ENCODE measurements around the gene OIP5. TPM values are rescaled to one million over a fixed set of nuclear protein-coding genes. Genes with fewer than 3 reads are reported as not detected.

Gene OIP5
- total RNA-seq (1 to 10 TPM; 5.3 to 7.0 TPM), polyA plus RNA-seq (under 1 TPM in 2 of 3 donors, not detected in 1; 0.18 to 0.24 TPM), total RNA-seq (0 to 3.7 (median 0.59) reads per million in 6 experiments)

GRCh38 chr15:41332194-41333025, at the start of gene OIP5, which contains the start of gene NUSAP1:
TSS of gene OIP5 (minus strand) at chr15:41332591. CDS start at chr15:41332561, 30 bp downstream.
TSS of gene NUSAP1 (plus strand) at chr15:41332881. CDS start at chr15:41332958, 77 bp downstream.
- POLR2A ChIA-PET, result interaction anchor here (0.6 to 2.1 kb wide), 14 partner anchors 10 to 764 kb away, joined by 3 to 11 read pairs (median 4); partner anchors contain the start of genes CHP1, DNAJC17, EXD1 and INO80
- Mint-ChIP-seq H3K4me3 (peak within 1 kb of the TSS; percentile 96 to 100 (median 99)), H3K4me1 (peaks cover 6 to 32% (median 27%) of the 10 kb centered on the region in 4 donors), H3K36me3 (no peaks in the 10 kb centered on the region), H3K27ac (peak within 1 kb of the TSS; percentile 82 to 98 (median 94)), H3K9me3 (no peaks in the 10 kb centered on the region), H3K27me3 (no peaks in the 10 kb centered on the region)
- ATAC-seq (peak; percentile 95 to 96), DNase-seq (peak; percentile 90 to 99 (median 98))

- no peak overlapping the region for H3K4me3 Mint-ChIP-seq
- H3K9me3 Mint-ChIP-seq, result no peaks in the 10 kb centered on the region
- no peak for DNase-seq
- POLR2A ChIA-PET, result no interaction called here
- H3K27me3 Mint-ChIP-seq, result no peaks in the 10 kb centered on the region
- no peak for ATAC-seq
- no peaks in the 10 kb centered on the region for H3K36me3 Mint-ChIP-seq
- H3K27ac Mint-ChIP-seq, result no peak overlapping the region
- no peaks in the 10 kb centered on the region for H3K4me1 Mint-ChIP-seq
Observed at GRCh38 chr15:41377978-41378377, 45.6 kb upstream of the OIP5 start.

- no peaks in the 10 kb centered on the region for H3K9me3 Mint-ChIP-seq
- no peaks in the 10 kb centered on the region for H3K4me1 Mint-ChIP-seq
- DNase-seq (no peak), ATAC-seq (no peak)
- H3K27ac Mint-ChIP-seq, result no peak overlapping the region
- H3K27me3 Mint-ChIP-seq, result no peaks in the 10 kb centered on the region
- POLR2A ChIA-PET, result no interaction called here
- peaks cover 0 to 3% (median 0%) of the 10 kb centered on the region in 3 donors for H3K36me3 Mint-ChIP-seq
- no peak overlapping the region for H3K4me3 Mint-ChIP-seq
Observed at GRCh38 chr15:41367418-41367817, 35.0 kb upstream of the OIP5 start.

GRCh38 chr15:41354371-41354770, 22.0 kb upstream of the OIP5 start:
- H3K4me3 Mint-ChIP-seq, result no peak overlapping the region
- DNase-seq (no peak), ATAC-seq (no peak)
- POLR2A ChIA-PET, result interaction anchor here (0.6 kb wide), 1 partner anchor 40 kb away, joined by 4 read pairs; no protein-coding TSS in a partner anchor
- no peaks in the 10 kb centered on the region for H3K4me1 Mint-ChIP-seq
- H3K27me3 Mint-ChIP-seq, result no peaks in the 10 kb centered on the region
- H3K27ac Mint-ChIP-seq, result no peak overlapping the region
- no peaks in the 10 kb centered on the region for H3K9me3 Mint-ChIP-seq
- no peaks in the 10 kb centered on the region for H3K36me3 Mint-ChIP-seq

- no peak overlapping the region for H3K4me3 Mint-ChIP-seq
- DNase-seq, result no peak
- no peaks in the 10 kb centered on the region for H3K9me3 Mint-ChIP-seq
- H3K36me3 Mint-ChIP-seq, result no peaks in the 10 kb centered on the region
- H3K27ac Mint-ChIP-seq, result peak overlapping the region in 2 of 10 donors; percentile 8 to 76
- ATAC-seq, result no peak
- no peaks in the 10 kb centered on the region for H3K4me1 Mint-ChIP-seq
- POLR2A ChIA-PET, result interaction anchor here (0.7 kb wide), 1 partner anchor 9 kb away, joined by 3 read pairs; no protein-coding TSS in a partner anchor
- no peaks in the 10 kb centered on the region for H3K27me3 Mint-ChIP-seq
Observed at GRCh38 chr15:41350057-41350717, 17.8 kb upstream of the OIP5 start.

GRCh38 chr15:41347236-41347635, 14.8 kb upstream of the OIP5 start:
- Mint-ChIP-seq H3K36me3 (no peaks in the 10 kb centered on the region), H3K4me1 (no peaks in the 10 kb centered on the region), H3K27me3 (no peaks in the 10 kb centered on the region), H3K9me3 (no peaks in the 10 kb centered on the region), H3K4me3 (no peak overlapping the region), H3K27ac (no peak overlapping the region)
- POLR2A ChIA-PET, result no interaction called here
- no peak for ATAC-seq
- DNase-seq, result no peak

- H3K4me3 Mint-ChIP-seq, result no peak overlapping the region
- H3K36me3 Mint-ChIP-seq, result no peaks in the 10 kb centered on the region
- no peak for ATAC-seq
- no peak overlapping the region for H3K27ac Mint-ChIP-seq
- no peaks in the 10 kb centered on the region for H3K27me3 Mint-ChIP-seq
- peaks cover 0 to 4% (median 0%) of the 10 kb centered on the region in 4 donors for H3K4me1 Mint-ChIP-seq
- DNase-seq, result no peak
- no peaks in the 10 kb centered on the region for H3K9me3 Mint-ChIP-seq
- POLR2A ChIA-PET, result interaction anchor here (0.6 kb wide), 1 partner anchor 45 kb away, joined by 3 read pairs; no protein-coding TSS in a partner anchor
Observed at GRCh38 chr15:41341519-41341918, 9.1 kb upstream of the OIP5 start.

- Mint-ChIP-seq H3K9me3 (no peaks in the 10 kb centered on the region), H3K4me1 (peaks cover 0 to 7% (median 0%) of the 10 kb centered on the region in 4 donors), H3K4me3 (no peak overlapping the region), H3K36me3 (no peaks in the 10 kb centered on the region), H3K27me3 (no peaks in the 10 kb centered on the region), H3K27ac (no peak overlapping the region)
- no peak for ATAC-seq
- DNase-seq, result no peak
- POLR2A ChIA-PET, result interaction anchor here (1.3 kb wide), 1 partner anchor 57 kb away, joined by 3 read pairs; no protein-coding TSS in a partner anchor
Observed at GRCh38 chr15:41340189-41340695, 7.9 kb upstream of the OIP5 start.

- Mint-ChIP-seq H3K27ac (peak overlapping the region in 1 of 10 donors; percentile 10), H3K9me3 (no peaks in the 10 kb centered on the region), H3K4me3 (no peak overlapping the region), H3K4me1 (peaks cover under 1 to 21% (median 10%) of the 10 kb centered on the region in 4 donors), H3K36me3 (no peaks in the 10 kb centered on the region), H3K27me3 (no peaks in the 10 kb centered on the region)
- POLR2A ChIA-PET, result interaction anchor here (0.5 kb wide), 1 partner anchor 47 kb away, joined by 6 read pairs; no protein-coding TSS in a partner anchor
- ATAC-seq (no peak), DNase-seq (no peak)
Observed at GRCh38 chr15:41337631-41338522, 5.5 kb upstream of the OIP5 start.

- H3K36me3 Mint-ChIP-seq, result no peaks in the 10 kb centered on the region
- no peaks in the 10 kb centered on the region for H3K27me3 Mint-ChIP-seq
- H3K4me1 Mint-ChIP-seq, result peaks cover 5 to 28% (median 17%) of the 10 kb centered on the region in 4 donors
- H3K27ac Mint-ChIP-seq, result no peak overlapping the region
- H3K4me3 Mint-ChIP-seq, result no peak overlapping the region
- H3K9me3 Mint-ChIP-seq, result no peaks in the 10 kb centered on the region
- no peak for DNase-seq
- ATAC-seq, result no peak
- POLR2A ChIA-PET, result interaction anchor here (0.5 kb wide), 1 partner anchor 47 kb away, joined by 6 read pairs; no protein-coding TSS in a partner anchor
Observed at GRCh38 chr15:41337047-41337446, 4.7 kb upstream of the OIP5 start.

- Mint-ChIP-seq H3K4me1 (peaks cover 6 to 33% (median 22%) of the 10 kb centered on the region in 4 donors), H3K4me3 (no peak overlapping the region), H3K27me3 (no peaks in the 10 kb centered on the region), H3K9me3 (no peaks in the 10 kb centered on the region), H3K27ac (no peak overlapping the region), H3K36me3 (no peaks in the 10 kb centered on the region)
- ATAC-seq (no peak), DNase-seq (no peak)
- POLR2A ChIA-PET, result no interaction called here
Observed at GRCh38 chr15:41336549-41336948, 4.2 kb upstream of the OIP5 start.

All from naive thymus-derived CD8-positive, alpha-beta T cell (primary cell).